Measurements from ENCODE around the gene ZNF451.

ZNF451 gene

GRCh38 chr6:57108691-57109090 is 18.7 kb downstream of the ZNF451 start:
- H2BK120ac ChIP-seq (ENCODE audit: low read depth, low read length) = no peak overlapping the region
- H3K79me1 ChIP-seq (ENCODE audit: low read depth, low read length) = no peaks in the 10 kb centered on the region
- no peaks in the 10 kb centered on the region for H3K27me3 ChIP-seq (ENCODE audit: control insufficient read depth in 3 of 3, insufficient read depth in 3 of 3, low read depth in 1 of 3, low read length in 3 of 3)
- no CpG with 5 or more reads among the region's 1 CpG for WGBS, 2 donors (ENCODE audit: extremely low coverage in 2 of 2, insufficient read length in 2 of 2, insufficient replicate concordance in 1 of 2)
- no peak overlapping the region for H2AFZ ChIP-seq (ENCODE audit: low read length)
- no peaks in the 10 kb centered on the region for H3K4me1 ChIP-seq (ENCODE audit: control insufficient read depth in 2 of 2, insufficient read depth in 1 of 2, low read depth in 1 of 2, low read length in 2 of 2)
- H3K18ac ChIP-seq (ENCODE audit: low read length) = no peak overlapping the region
- no peak overlapping the region for H2BK5ac ChIP-seq (ENCODE audit: low read length)
- no peak overlapping the region for H3K23ac ChIP-seq (ENCODE audit: low read depth, low read length, poor library complexity)
- peaks cover 0 to 2% of the 10 kb centered on the region in 2 donors for H3K9me3 ChIP-seq (replicated peaks in 1 of 2; ENCODE audit: control insufficient read depth in 2 of 2, insufficient read depth in 1 of 2, low read depth in 1 of 2, low read length in 2 of 2)
- no peak overlapping the region for H2AK5ac ChIP-seq (ENCODE audit: low read depth, low read length)
- no peak for DNase-seq (ENCODE audit: low spot score)
- no peak overlapping the region for H3K9ac ChIP-seq (ENCODE audit: low read depth, low read length, poor library complexity)
- no peak overlapping the region for H2BK15ac ChIP-seq (ENCODE audit: low read length)
- H2BK12ac ChIP-seq (ENCODE audit: low read length) = no peak overlapping the region
- peaks cover 2 to 65% of the 10 kb centered on the region in 2 donors for H3K36me3 ChIP-seq (replicated peaks in 1 of 2; ENCODE audit: control insufficient read depth in 2 of 2, insufficient read depth in 2 of 2, low read length in 2 of 2)
- H4K91ac ChIP-seq (ENCODE audit: low read depth, low read length, poor library complexity) = no peak overlapping the region
- H3K4ac ChIP-seq (ENCODE audit: low read length) = no peak overlapping the region
- H3K4me2 ChIP-seq (ENCODE audit: insufficient read depth, low read length, poor library complexity, severe bottlenecking) = no peak overlapping the region
- H4K8ac ChIP-seq (ENCODE audit: low read depth, low read length) = no peak overlapping the region
- H3K27ac ChIP-seq (replicated peaks; ENCODE audit: low read length) = no peak overlapping the region
- no peak overlapping the region for H3K14ac ChIP-seq (ENCODE audit: low read length)
- no peak overlapping the region for H3K4me3 ChIP-seq (ENCODE audit: low read length in 2 of 2)

- DNase-seq (ENCODE audit: low spot score) = no peak
- Histone ChIP-seq H3K4me3 (ENCODE audit: low read length in 2 of 2) (no peak overlapping the region), H3K27ac (replicated peaks; ENCODE audit: low read length) (no peak overlapping the region), H3K18ac (ENCODE audit: low read length) (no peak overlapping the region), H3K9ac (ENCODE audit: low read depth, low read length, poor library complexity) (no peak overlapping the region), H3K14ac (ENCODE audit: low read length) (no peak overlapping the region), H2BK5ac (ENCODE audit: low read length) (no peak overlapping the region), H3K4me1 (ENCODE audit: control insufficient read depth in 2 of 2, insufficient read depth in 1 of 2, low read depth in 1 of 2, low read length in 2 of 2) (no peaks in the 10 kb centered on the region), H2AFZ (ENCODE audit: low read length) (no peak overlapping the region), H3K27me3 (ENCODE audit: control insufficient read depth in 3 of 3, insufficient read depth in 3 of 3, low read depth in 1 of 3, low read length in 3 of 3) (no peaks in the 10 kb centered on the region), H3K23ac (ENCODE audit: low read depth, low read length, poor library complexity) (no peak overlapping the region), H2BK120ac (ENCODE audit: low read depth, low read length) (no peak overlapping the region), H2BK15ac (ENCODE audit: low read length) (no peak overlapping the region), H3K4ac (ENCODE audit: low read length) (no peak overlapping the region), H3K79me1 (ENCODE audit: low read depth, low read length) (no peaks in the 10 kb centered on the region), H3K9me3 (replicated peaks in 1 of 2; ENCODE audit: control insufficient read depth in 2 of 2, insufficient read depth in 1 of 2, low read depth in 1 of 2, low read length in 2 of 2) (peaks cover 0 to 2% of the 10 kb centered on the region in 2 donors), H3K36me3 (replicated peaks in 1 of 2; ENCODE audit: control insufficient read depth in 2 of 2, insufficient read depth in 2 of 2, low read length in 2 of 2) (peaks cover 0 to 53% of the 10 kb centered on the region in 2 donors), H4K91ac (ENCODE audit: low read depth, low read length, poor library complexity) (no peak overlapping the region), H2BK12ac (ENCODE audit: low read length) (no peak overlapping the region), H3K4me2 (ENCODE audit: insufficient read depth, low read length, poor library complexity, severe bottlenecking) (no peak overlapping the region), H2AK5ac (ENCODE audit: low read depth, low read length) (no peak overlapping the region), H4K8ac (ENCODE audit: low read depth, low read length) (no peak overlapping the region)
Measured at GRCh38 chr6:57109880-57110279, 19.9 kb downstream of the ZNF451 start.

- no peak overlapping the region for H2BK120ac ChIP-seq (ENCODE audit: low read depth, low read length)
- no peak for DNase-seq (ENCODE audit: low spot score)
- H3K9me3 ChIP-seq (replicated peaks in 1 of 2; ENCODE audit: control insufficient read depth in 2 of 2, insufficient read depth in 1 of 2, low read depth in 1 of 2, low read length in 2 of 2) = peaks cover 0 to 3% of the 10 kb centered on the region in 2 donors
- H2BK12ac ChIP-seq (ENCODE audit: low read length) = no peak overlapping the region
- H4K91ac ChIP-seq (ENCODE audit: low read depth, low read length, poor library complexity) = no peak overlapping the region
- no peak overlapping the region for H3K4me3 ChIP-seq (ENCODE audit: low read length in 2 of 2)
- H3K18ac ChIP-seq (ENCODE audit: low read length) = no peak overlapping the region
- no CpG with 5 or more reads among the region's 6 CpGs for WGBS, 2 donors (ENCODE audit: extremely low coverage in 2 of 2, insufficient read length in 2 of 2, insufficient replicate concordance in 1 of 2)
- no peaks in the 10 kb centered on the region for H3K27me3 ChIP-seq (ENCODE audit: control insufficient read depth in 3 of 3, insufficient read depth in 3 of 3, low read depth in 1 of 3, low read length in 3 of 3)
- no peak overlapping the region for H3K23ac ChIP-seq (ENCODE audit: low read depth, low read length, poor library complexity)
- no peak overlapping the region for H3K27ac ChIP-seq (replicated peaks; ENCODE audit: low read length)
- H3K4ac ChIP-seq (ENCODE audit: low read length) = no peak overlapping the region
- H2AK5ac ChIP-seq (ENCODE audit: low read depth, low read length) = no peak overlapping the region
- no peak overlapping the region for H4K8ac ChIP-seq (ENCODE audit: low read depth, low read length)
- H2BK15ac ChIP-seq (ENCODE audit: low read length) = no peak overlapping the region
- peaks cover 2% of the 10 kb centered on the region for H3K79me1 ChIP-seq (ENCODE audit: low read depth, low read length)
- no peak overlapping the region for H3K14ac ChIP-seq (ENCODE audit: low read length)
- H2BK5ac ChIP-seq (ENCODE audit: low read length) = no peak overlapping the region
- no peaks in the 10 kb centered on the region for H3K4me1 ChIP-seq (ENCODE audit: control insufficient read depth in 2 of 2, insufficient read depth in 1 of 2, low read depth in 1 of 2, low read length in 2 of 2)
- H3K4me2 ChIP-seq (ENCODE audit: insufficient read depth, low read length, poor library complexity, severe bottlenecking) = no peak overlapping the region
- H3K9ac ChIP-seq (ENCODE audit: low read depth, low read length, poor library complexity) = no peak overlapping the region
- no peak overlapping the region for H2AFZ ChIP-seq (ENCODE audit: low read length)
- peaks cover 0 to 22% of the 10 kb centered on the region in 2 donors for H3K36me3 ChIP-seq (replicated peaks in 1 of 2; ENCODE audit: control insufficient read depth in 2 of 2, insufficient read depth in 2 of 2, low read length in 2 of 2)
Measured at GRCh38 chr6:57113105-57113504, 23.1 kb downstream of the ZNF451 start.

GRCh38 chr6:57116776-57117175 is 26.8 kb downstream of the ZNF451 start:
- no peak overlapping the region for H3K14ac ChIP-seq (ENCODE audit: low read length)
- DNase-seq (ENCODE audit: low spot score) = no peak
- no peak overlapping the region for H3K18ac ChIP-seq (ENCODE audit: low read length)
- no peaks in the 10 kb centered on the region for H3K4me1 ChIP-seq (ENCODE audit: control insufficient read depth in 2 of 2, insufficient read depth in 1 of 2, low read depth in 1 of 2, low read length in 2 of 2)
- H3K36me3 ChIP-seq (replicated peaks in 1 of 2; ENCODE audit: control insufficient read depth in 2 of 2, insufficient read depth in 2 of 2, low read length in 2 of 2) = peaks cover 0 to 4% of the 10 kb centered on the region in 2 donors
- no peak overlapping the region for H2BK5ac ChIP-seq (ENCODE audit: low read length)
- no peak overlapping the region for H4K91ac ChIP-seq (ENCODE audit: low read depth, low read length, poor library complexity)
- H3K27me3 ChIP-seq (ENCODE audit: control insufficient read depth in 3 of 3, insufficient read depth in 3 of 3, low read depth in 1 of 3, low read length in 3 of 3) = no peaks in the 10 kb centered on the region
- no peak overlapping the region for H2BK15ac ChIP-seq (ENCODE audit: low read length)
- H3K4ac ChIP-seq (ENCODE audit: low read length) = no peak overlapping the region
- H4K8ac ChIP-seq (ENCODE audit: low read depth, low read length) = no peak overlapping the region
- H2BK12ac ChIP-seq (ENCODE audit: low read length) = no peak overlapping the region
- no peak overlapping the region for H3K27ac ChIP-seq (replicated peaks; ENCODE audit: low read length)
- H3K23ac ChIP-seq (ENCODE audit: low read depth, low read length, poor library complexity) = no peak overlapping the region
- no peak overlapping the region for H3K4me3 ChIP-seq (ENCODE audit: low read length in 2 of 2)
- H3K9me3 ChIP-seq (replicated peaks in 1 of 2; ENCODE audit: control insufficient read depth in 2 of 2, insufficient read depth in 1 of 2, low read depth in 1 of 2, low read length in 2 of 2) = peaks cover 0 to 12% of the 10 kb centered on the region in 2 donors
- no peak overlapping the region for H3K4me2 ChIP-seq (ENCODE audit: insufficient read depth, low read length, poor library complexity, severe bottlenecking)
- no peak overlapping the region for H2BK120ac ChIP-seq (ENCODE audit: low read depth, low read length)
- no peak overlapping the region for H2AFZ ChIP-seq (ENCODE audit: low read length)
- peaks cover 2% of the 10 kb centered on the region for H3K79me1 ChIP-seq (ENCODE audit: low read depth, low read length)
- H3K9ac ChIP-seq (ENCODE audit: low read depth, low read length, poor library complexity) = no peak overlapping the region
- no peak overlapping the region for H2AK5ac ChIP-seq (ENCODE audit: low read depth, low read length)
- WGBS, 2 donors (ENCODE audit: extremely low coverage in 2 of 2, insufficient read length in 2 of 2, insufficient replicate concordance in 1 of 2) = no CpG with 5 or more reads among the region's 1 CpG
